ENCODE measurements around the gene LRRK1. TPM values are rescaled to one million over a fixed set of nuclear protein-coding genes. Genes with fewer than 3 reads are reported as not detected.

LRRK1 gene
- polyA plus RNA-seq, 1 of the 3 experiments (the other 2 are of a cell fraction): 6.9 TPM

DNA sequence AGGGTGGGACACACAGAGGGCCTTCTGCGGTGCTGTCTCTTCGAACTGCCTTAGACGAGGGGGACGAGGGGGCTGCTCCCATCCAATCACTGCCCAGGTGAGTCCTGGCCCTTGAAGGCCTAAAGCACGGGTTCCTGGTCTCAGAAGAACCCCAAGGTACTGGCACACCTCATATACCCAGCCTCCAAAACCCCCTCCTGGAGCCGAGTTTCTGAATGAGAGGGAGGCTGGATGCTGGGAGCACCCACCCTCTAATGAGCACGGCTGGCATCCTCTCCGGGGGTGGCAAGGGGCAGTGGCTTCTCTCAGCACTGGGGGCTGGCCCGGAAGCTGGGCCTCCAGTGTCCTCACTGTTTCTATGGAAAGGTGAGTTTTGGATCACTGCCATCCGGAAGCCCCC, 165.6 kb downstream of the LRRK1 start:
- Histone ChIP-seq H3K4me2 (no peak overlapping the region), H4K20me1 (ENCODE audit: insufficient read depth) (no peaks in the 10 kb centered on the region), H2AFZ (ENCODE audit: low read depth) (no peak overlapping the region), H3K9me2 (no peaks in the 10 kb centered on the region), H3K27ac (ENCODE audit: low read depth in 2 of 2, low read length in 1 of 2) (no peak overlapping the region), H3K9me3 (no peaks in the 10 kb centered on the region), H3K4me1 (ENCODE audit: control insufficient read depth in 1 of 2, insufficient read depth in 2 of 2, low read depth in 1 of 2, low read length in 1 of 2) (peaks cover 0 to 9% of the 10 kb centered on the region in 2 experiments; a peak in 1 of 4 replicates), H3F3A (replicated peaks; ENCODE audit: insufficient read depth) (no peaks in the 10 kb centered on the region), H3K9ac (no peak overlapping the region), H3K4me3 (ENCODE audit: low read depth in 2 of 2, low read length in 1 of 2) (no peak overlapping the region), H3K27me3 (ENCODE audit: insufficient read depth) (no peaks in the 10 kb centered on the region), H3K79me2 (ENCODE audit: insufficient read depth) (no peaks in the 10 kb centered on the region), H3K36me3 (replicated peaks in 1 of 2; ENCODE audit: control insufficient read depth in 1 of 2, insufficient read depth in 2 of 2, low read length in 1 of 2) (no peaks in the 10 kb centered on the region)
- DNase-seq: no peak
- POLR2A ChIA-PET: no interaction called here
- CTCF ChIA-PET: interaction anchor here (0.7 to 14.1 kb wide), 4 partner anchors 14 to 168 kb away, joined by 3 to 190 read pairs (median 3); partner anchors contain the start of gene CHSY1
- TF ChIP-seq ELF1 (IDR thresholded peaks at IDR 0.05) (no peak), CHD2 (IDR thresholded peaks at IDR 0.05; ENCODE audit: low read length, partially characterized antibody) (no peak), YY1 (IDR thresholded peaks at IDR 0.05; ENCODE audit: low read depth) (no peak), RXRA (IDR thresholded peaks at IDR 0.05; ENCODE audit: borderline replicate concordance, low read depth) (no peak), FOXJ3 (CRISPR knock-in tag; IDR thresholded peaks at IDR 0.05) (no peak), NRF1 (IDR thresholded peaks at IDR 0.05; ENCODE audit: low read depth, low read length) (no peak), RFX5 (IDR thresholded peaks at IDR 0.05; ENCODE audit: low read length) (no peak), TAF1 (IDR thresholded peaks at IDR 0.05; ENCODE audit: borderline replicate concordance, low read depth, low read length) (no peak), RAD21 (IDR thresholded peaks at IDR 0.05; ENCODE audit: low read length) (no peak), TCF12 (IDR thresholded peaks at IDR 0.05) (no peak), FOXM1 (IDR thresholded peaks at IDR 0.05; ENCODE audit: low read depth) (no peak), JUND (IDR thresholded peaks at IDR 0.05) (no peak), GABPA (IDR thresholded peaks at IDR 0.05; ENCODE audit: low read depth) (no peak), SMC3 (IDR thresholded peaks at IDR 0.05; ENCODE audit: low read depth, low read length) (no peak), EZH2phosphoT487 (IDR thresholded peaks at IDR 0.05; ENCODE audit: borderline replicate concordance, low read depth) (no peak)
- TF ChIP-seq, protein P1, sequence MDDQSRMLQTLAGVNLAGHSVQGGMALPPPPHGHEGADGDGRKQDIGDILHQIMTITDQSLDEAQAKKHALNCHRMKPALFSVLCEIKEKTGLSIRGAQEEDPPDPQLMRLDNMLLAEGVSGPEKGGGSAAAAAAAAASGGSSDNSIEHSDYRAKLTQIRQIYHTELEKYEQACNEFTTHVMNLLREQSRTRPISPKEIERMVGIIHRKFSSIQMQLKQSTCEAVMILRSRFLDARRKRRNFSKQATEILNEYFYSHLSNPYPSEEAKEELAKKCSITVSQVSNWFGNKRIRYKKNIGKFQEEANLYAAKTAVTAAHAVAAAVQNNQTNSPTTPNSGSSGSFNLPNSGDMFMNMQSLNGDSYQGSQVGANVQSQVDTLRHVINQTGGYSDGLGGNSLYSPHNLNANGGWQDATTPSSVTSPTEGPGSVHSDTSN (IDR thresholded peaks at IDR 0.05): no peak
- TF ChIP-seq, protein P2, sequence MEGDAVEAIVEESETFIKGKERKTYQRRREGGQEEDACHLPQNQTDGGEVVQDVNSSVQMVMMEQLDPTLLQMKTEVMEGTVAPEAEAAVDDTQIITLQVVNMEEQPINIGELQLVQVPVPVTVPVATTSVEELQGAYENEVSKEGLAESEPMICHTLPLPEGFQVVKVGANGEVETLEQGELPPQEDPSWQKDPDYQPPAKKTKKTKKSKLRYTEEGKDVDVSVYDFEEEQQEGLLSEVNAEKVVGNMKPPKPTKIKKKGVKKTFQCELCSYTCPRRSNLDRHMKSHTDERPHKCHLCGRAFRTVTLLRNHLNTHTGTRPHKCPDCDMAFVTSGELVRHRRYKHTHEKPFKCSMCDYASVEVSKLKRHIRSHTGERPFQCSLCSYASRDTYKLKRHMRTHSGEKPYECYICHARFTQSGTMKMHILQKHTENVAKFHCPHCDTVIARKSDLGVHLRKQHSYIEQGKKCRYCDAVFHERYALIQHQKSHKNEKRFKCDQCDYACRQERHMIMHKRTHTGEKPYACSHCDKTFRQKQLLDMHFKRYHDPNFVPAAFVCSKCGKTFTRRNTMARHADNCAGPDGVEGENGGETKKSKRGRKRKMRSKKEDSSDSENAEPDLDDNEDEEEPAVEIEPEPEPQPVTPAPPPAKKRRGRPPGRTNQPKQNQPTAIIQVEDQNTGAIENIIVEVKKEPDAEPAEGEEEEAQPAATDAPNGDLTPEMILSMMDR (IDR thresholded peaks at IDR 0.05): no peak
- TF ChIP-seq, protein P3, sequence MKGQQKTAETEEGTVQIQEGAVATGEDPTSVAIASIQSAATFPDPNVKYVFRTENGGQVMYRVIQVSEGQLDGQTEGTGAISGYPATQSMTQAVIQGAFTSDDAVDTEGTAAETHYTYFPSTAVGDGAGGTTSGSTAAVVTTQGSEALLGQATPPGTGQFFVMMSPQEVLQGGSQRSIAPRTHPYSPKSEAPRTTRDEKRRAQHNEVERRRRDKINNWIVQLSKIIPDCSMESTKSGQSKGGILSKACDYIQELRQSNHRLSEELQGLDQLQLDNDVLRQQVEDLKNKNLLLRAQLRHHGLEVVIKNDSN (IDR thresholded peaks at IDR 0.05; ENCODE audit: borderline replicate concordance, low read depth): no peak
- TF ChIP-seq, protein P4, sequence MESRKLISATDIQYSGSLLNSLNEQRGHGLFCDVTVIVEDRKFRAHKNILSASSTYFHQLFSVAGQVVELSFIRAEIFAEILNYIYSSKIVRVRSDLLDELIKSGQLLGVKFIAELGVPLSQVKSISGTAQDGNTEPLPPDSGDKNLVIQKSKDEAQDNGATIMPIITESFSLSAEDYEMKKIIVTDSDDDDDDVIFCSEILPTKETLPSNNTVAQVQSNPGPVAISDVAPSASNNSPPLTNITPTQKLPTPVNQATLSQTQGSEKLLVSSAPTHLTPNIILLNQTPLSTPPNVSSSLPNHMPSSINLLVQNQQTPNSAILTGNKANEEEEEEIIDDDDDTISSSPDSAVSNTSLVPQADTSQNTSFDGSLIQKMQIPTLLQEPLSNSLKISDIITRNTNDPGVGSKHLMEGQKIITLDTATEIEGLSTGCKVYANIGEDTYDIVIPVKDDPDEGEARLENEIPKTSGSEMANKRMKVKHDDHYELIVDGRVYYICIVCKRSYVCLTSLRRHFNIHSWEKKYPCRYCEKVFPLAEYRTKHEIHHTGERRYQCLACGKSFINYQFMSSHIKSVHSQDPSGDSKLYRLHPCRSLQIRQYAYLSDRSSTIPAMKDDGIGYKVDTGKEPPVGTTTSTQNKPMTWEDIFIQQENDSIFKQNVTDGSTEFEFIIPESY (IDR thresholded peaks at IDR 0.05; ENCODE audit: borderline replicate concordance, low read depth): no peak
- WGBS (ENCODE audit: low lambda C conversion rate): 67% methylated on average over 10 of the region's 10 CpGs
